HEK293T (cell line): ENCODE data around the gene TMEM161A.

Experiments used
- BHLHE40 ChIP-seq: fragments of 450-650 bp; IDR thresholded peaks from 2 replicates; pipeline ENCODE4 v1.6.1; 2016; ENCODE audit warnings: mild to moderate bottlenecking, moderate library complexity, borderline replicate concordance
- FOXK2 ChIP-seq: fragments of 450-650 bp; IDR thresholded peaks from 2 replicates; pipeline ENCODE4 v1.6.1; 2016; ENCODE audit warnings: mild to moderate bottlenecking
- TARDBP ChIP-seq: fragments of 450-650 bp; IDR thresholded peaks from 2 replicates; pipeline ENCODE4 v1.6.1; 2016

DNA sequence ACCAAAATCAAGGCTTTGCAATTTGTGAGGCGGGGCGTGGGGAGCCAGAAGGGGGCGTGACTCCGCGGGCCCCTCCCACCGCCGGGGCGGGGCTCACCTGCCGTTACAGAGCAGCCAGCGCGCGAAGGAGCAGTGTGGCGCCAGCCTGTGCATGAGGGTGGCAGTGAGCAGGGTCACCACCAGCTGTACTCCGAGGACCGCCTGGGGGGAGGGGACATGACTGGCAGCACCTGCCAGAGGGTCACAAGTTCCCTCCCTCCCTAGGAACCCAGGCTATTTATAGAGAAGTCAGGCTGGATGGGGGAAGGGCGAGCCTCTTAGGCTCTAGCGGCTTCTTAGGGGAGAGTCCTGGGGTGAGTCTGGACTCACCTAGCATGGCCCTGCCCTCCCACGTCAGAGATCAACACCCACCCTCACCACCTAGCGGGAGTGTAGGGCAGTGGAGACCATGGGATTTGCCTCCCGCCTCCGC, 3.6 kb downstream of the TMEM161A start:
- TF ChIP-seq BHLHE40 (no peak), TARDBP (no peak), FOXK2 (no peak)
